Hematopoietic multipotent progenitor cell treated with erythropoietin and hydrocortisone succinate and interleukin-3 and kit ligand, for 8 days (in vitro differentiated cells): ENCODE measurements around the gene ARHGEF11.

Experiments used
- DNase-seq: peaks from one replicate; pipeline ENCODE4 v3.0.0-alpha.2; 2015

The ARHGEF11 gene

GRCh38 chr1:157047062-157047410 is 1.5 kb upstream of the ARHGEF11 start:
- no peak for DNase-seq

- no peak for DNase-seq
Measured at GRCh38 chr1:157044326-157044725, 1.2 kb downstream of the ARHGEF11 start.

- no peak for DNase-seq
Measured at GRCh38 chr1:157043685-157044084, 1.9 kb downstream of the ARHGEF11 start.

GRCh38 chr1:157042846-157043245 is 2.7 kb downstream of the ARHGEF11 start:
- DNase-seq = no peak

GRCh38 chr1:157040802-157041201 is 4.7 kb downstream of the ARHGEF11 start:
- no peak for DNase-seq

GRCh38 chr1:157035121-157035520 is 10.4 kb downstream of the ARHGEF11 start:
- no peak for DNase-seq

GRCh38 chr1:157034137-157034800 is 11.3 kb downstream of the ARHGEF11 start:
- DNase-seq = no peak

- DNase-seq = no peak
Measured at GRCh38 chr1:157033357-157033876, 12.1 kb downstream of the ARHGEF11 start.

- DNase-seq = no peak
Measured at GRCh38 chr1:157032303-157032702, 13.2 kb downstream of the ARHGEF11 start.

GRCh38 chr1:157030728-157031127 is 14.8 kb downstream of the ARHGEF11 start:
- DNase-seq = no peak

- peak; percentile 21 for DNase-seq
Measured at GRCh38 chr1:157028674-157029073, 16.9 kb downstream of the ARHGEF11 start.

GRCh38 chr1:157025856-157026255 is 19.7 kb downstream of the ARHGEF11 start:
- DNase-seq = no peak

- no peak for DNase-seq
Measured at GRCh38 chr1:157025385-157025784, 20.2 kb downstream of the ARHGEF11 start.

GRCh38 chr1:157021688-157022087 is 23.9 kb downstream of the ARHGEF11 start:
- DNase-seq = no peak

- DNase-seq = no peak
Measured at GRCh38 chr1:157019457-157019856, 26.1 kb downstream of the ARHGEF11 start.

- DNase-seq = no peak
Measured at GRCh38 chr1:157011845-157012244, 33.7 kb downstream of the ARHGEF11 start.

- no peak for DNase-seq
Measured at GRCh38 chr1:157008502-157008901, 37.0 kb downstream of the ARHGEF11 start.

- DNase-seq = no peak
Measured at GRCh38 chr1:157007306-157007705, 38.2 kb downstream of the ARHGEF11 start.

- no peak for DNase-seq
Measured at GRCh38 chr1:157006676-157007075, 38.9 kb downstream of the ARHGEF11 start.

GRCh38 chr1:157005965-157006364 is 39.6 kb downstream of the ARHGEF11 start:
- DNase-seq = no peak

- no peak for DNase-seq
Measured at GRCh38 chr1:157004806-157005205, 40.7 kb downstream of the ARHGEF11 start.

- no peak for DNase-seq
Measured at GRCh38 chr1:157004327-157004726, 41.2 kb downstream of the ARHGEF11 start.

GRCh38 chr1:157001304-157001703 is 44.2 kb downstream of the ARHGEF11 start:
- DNase-seq = no peak

- DNase-seq = no peak
Measured at GRCh38 chr1:157000686-157001085, 44.9 kb downstream of the ARHGEF11 start.
